Activated CD8-positive, alpha-beta T cell treated with anti-CD3 and anti-CD28 coated beads for 36 hours (primary cell): ENCODE results near the gene RIC3. TPM values are rescaled to one million over a fixed set of nuclear protein-coding genes. Genes with fewer than 3 reads are reported as not detected.

ENCODE experiments used
- ATAC-seq: fragments of 200-7000 bp; cut with Tn5 transposase; one replicate; pipeline ENCODE4 v1.10.0; 2021; ENCODE audit warnings: mild to moderate bottlenecking, moderate library complexity
- CTCF ChIA-PET: fragments of 350-600 bp; sonication (Branson Sonifier 250); formaldehyde crosslinking; loops from one replicate; lab custom pipeline; 2021; ENCODE audit warnings: antibody characterized with exemption; lab: Charles Lee
- POLR2A ChIA-PET: fragments of 350-600 bp; sonication (Branson Sonifier 250); formaldehyde crosslinking; loops from one replicate; lab custom pipeline; 2021; ENCODE audit warnings: antibody characterized with exemption; lab: Charles Lee
- DNase-seq: peaks from one replicate; pipeline ENCODE4 v3.0.0-alpha.2; 2020
- H3K27ac Mint-ChIP-seq: one replicate; pipeline ENCODE4 v1.8.0; 2021; ENCODE audit warnings: mild to moderate bottlenecking, mixed read lengths
- H3K27me3 Mint-ChIP-seq: one replicate; pipeline ENCODE4 v1.8.0; 2021; ENCODE audit warnings: mixed read lengths
- H3K36me3 Mint-ChIP-seq: one replicate; pipeline ENCODE4 v1.8.0; 2021; ENCODE audit warnings: low read depth, mixed read lengths
- H3K4me1 Mint-ChIP-seq: one replicate; pipeline ENCODE4 v1.8.0; 2021; ENCODE audit warnings: low read depth, mixed read lengths
- H3K4me3 Mint-ChIP-seq: one replicate; pipeline ENCODE4 v1.8.0; 2021; ENCODE audit warnings: mild to moderate bottlenecking, moderate library complexity, mixed read lengths
- H3K9me3 Mint-ChIP-seq: one replicate; pipeline ENCODE4 v1.8.0; 2021; ENCODE audit warnings: mixed read lengths
- CTCF ChIP-seq: fragments of 200-600 bp; IDR thresholded peaks from one replicate; pipeline ENCODE4 v1.8.0; 2022; ENCODE audit warnings: antibody characterized with exemption, mild to moderate bottlenecking
- intact Hi-C: fragments of 100-400 bp; cut with micrococcal nuclease; formaldehyde crosslinking; loops from one replicate; pipeline ENCODE4 v1.10.0; 2022
- total RNA-seq, 2 experiments: library from RNA; stranded (reverse); gene quantifications; one replicate each; pipeline ENCODE4 v1.2.3, GENCODE V29; 2021

The RIC3 gene
- total RNA-seq, 2 experiments from 2014 or later: 7.6 to 7.7 TPM

GRCh38 chr11:8205566-8205965 is 36.7 kb upstream of the RIC3 start:
- intact Hi-C loops: no loop called here
- no peaks in the 10 kb centered on the region for H3K4me1 Mint-ChIP-seq
- DNase-seq (no peak), ATAC-seq (no peak)
- TF ChIP-seq CTCF: no peak
- CTCF ChIA-PET: interaction anchor here (1.5 kb wide), 1 partner anchor 20 kb away, joined by 4 read pairs; no protein-coding TSS in a partner anchor
- H3K9me3 Mint-ChIP-seq: no peaks in the 10 kb centered on the region
- no peaks in the 10 kb centered on the region for H3K36me3 Mint-ChIP-seq
- no peak overlapping the region for H3K4me3 Mint-ChIP-seq
- H3K27ac Mint-ChIP-seq: no peak overlapping the region
- POLR2A ChIA-PET: no interaction called here
- H3K27me3 Mint-ChIP-seq: peaks cover 27% of the 10 kb centered on the region

- no peak overlapping the region for H3K27ac Mint-ChIP-seq
- ChIA-PET POLR2A (no interaction called here), CTCF (interaction anchor here (1.5 to 2.6 kb wide), 2 partner anchors 12 to 19 kb away, joined by 4 to 11 read pairs; no protein-coding TSS in a partner anchor)
- peaks cover 28% of the 10 kb centered on the region for H3K27me3 Mint-ChIP-seq
- TF ChIP-seq CTCF: no peak
- no peaks in the 10 kb centered on the region for H3K4me1 Mint-ChIP-seq
- no peaks in the 10 kb centered on the region for H3K9me3 Mint-ChIP-seq
- DNase-seq (no peak), ATAC-seq (no peak)
- intact Hi-C loops: no loop called here
- no peak overlapping the region for H3K4me3 Mint-ChIP-seq
- H3K36me3 Mint-ChIP-seq: no peaks in the 10 kb centered on the region
These were observed 35.8 kb upstream of the RIC3 start for GRCh38 chr11:8204596-8204995.

GRCh38 chr11:8204025-8204424 is 35.2 kb upstream of the RIC3 start:
- Mint-ChIP-seq H3K27ac (no peak overlapping the region), H3K4me3 (no peak overlapping the region), H3K36me3 (no peaks in the 10 kb centered on the region), H3K27me3 (peaks cover 28% of the 10 kb centered on the region), H3K9me3 (no peaks in the 10 kb centered on the region), H3K4me1 (no peaks in the 10 kb centered on the region)
- DNase-seq (no peak), ATAC-seq (no peak)
- intact Hi-C loops: no loop called here
- ChIA-PET POLR2A (no interaction called here), CTCF (interaction anchor here (2.6 kb wide), 1 partner anchor 11 kb away, joined by 11 read pairs; no protein-coding TSS in a partner anchor)
- no peak for TF ChIP-seq CTCF

- H3K27me3 Mint-ChIP-seq: peaks cover 29% of the 10 kb centered on the region
- intact Hi-C loops: no loop called here
- ChIA-PET POLR2A (no interaction called here), CTCF (interaction anchor here (1.0 to 2.6 kb wide), 2 partner anchors 10 to 13 kb away, joined by 4 to 11 read pairs; no protein-coding TSS in a partner anchor)
- DNase-seq: no peak
- no peak overlapping the region for H3K27ac Mint-ChIP-seq
- H3K4me3 Mint-ChIP-seq: no peak overlapping the region
- no peak for TF ChIP-seq CTCF
- H3K36me3 Mint-ChIP-seq: no peaks in the 10 kb centered on the region
- no peak for ATAC-seq
- no peaks in the 10 kb centered on the region for H3K4me1 Mint-ChIP-seq
- no peaks in the 10 kb centered on the region for H3K9me3 Mint-ChIP-seq
These were observed 34.5 kb upstream of the RIC3 start for GRCh38 chr11:8203414-8203715.

- CTCF ChIA-PET: interaction anchor here (1.0 to 2.6 kb wide), 3 partner anchors 10 to 98 kb away, joined by 4 to 11 read pairs (median 4); no protein-coding TSS in a partner anchor
- intact Hi-C loops: no loop called here
- no peak for ATAC-seq
- no peak overlapping the region for H3K27ac Mint-ChIP-seq
- no peaks in the 10 kb centered on the region for H3K36me3 Mint-ChIP-seq
- no peak for DNase-seq
- no peaks in the 10 kb centered on the region for H3K9me3 Mint-ChIP-seq
- POLR2A ChIA-PET: no interaction called here
- H3K4me3 Mint-ChIP-seq: no peak overlapping the region
- H3K27me3 Mint-ChIP-seq: peaks cover 25% of the 10 kb centered on the region
- TF ChIP-seq CTCF: no peak
- H3K4me1 Mint-ChIP-seq: no peaks in the 10 kb centered on the region
These were observed 33.9 kb upstream of the RIC3 start for GRCh38 chr11:8202516-8203413.
